Tibial nerve (tissue), 4 donors: ENCODE measurements around the gene MTUS2. TPM values are rescaled to one million over a fixed set of nuclear protein-coding genes. Genes with fewer than 3 reads are reported as not detected.

Experiments
- DNase-seq, 2 donors: peaks; one replicate each; pipeline ENCODE4 v3.0.0-alpha.2; 2019; ENCODE audit warnings: low spot score in 2 of 2
- H3K27ac ChIP-seq, 4 donors: fragments of 200-600 bp; sonication (generic) in 3 of 4; one replicate each; pipeline ENCODE4 v1.5.1; 2017 to 2019; ENCODE audit warnings: mild to moderate bottlenecking in 1 of 4
- H3K27me3 ChIP-seq, 2 donors: fragments of 200-600 bp; sonication (generic) in 1 of 2; one replicate each; pipeline versions ENCODE4 v1.5.1 to v1.6.0; 2017 to 2019
- H3K36me3 ChIP-seq, 3 donors: fragments of 200-600 bp; sonication (generic); one replicate each; pipeline ENCODE4 v1.5.1; 2018 to 2019
- H3K4me1 ChIP-seq, 4 donors: fragments of 200-600 bp; sonication (generic) in 3 of 4; one replicate each; pipeline ENCODE4 v1.5.1; 2017 to 2019
- H3K4me3 ChIP-seq, 4 donors: fragments of 200-600 bp; sonication (generic) in 3 of 4; one replicate each; pipeline ENCODE4 v1.5.1; 2017 to 2019; ENCODE audit warnings: mild to moderate bottlenecking in 1 of 4, moderate library complexity in 1 of 4
- H3K9me3 ChIP-seq, 4 donors: fragments of 200-600 bp; sonication (generic) in 3 of 4; one replicate each; pipeline ENCODE4 v1.5.1; 2017 to 2019
- EP300 ChIP-seq, 2 donors: sonication (generic); formaldehyde crosslinking; IDR thresholded peaks; one replicate each; pipeline ENCODE4 v1.6.1; 2017; ENCODE audit warnings: antibody characterized with exemption in 2 of 2, mild to moderate bottlenecking in 1 of 2
- POLR2A ChIP-seq, 2 donors: fragments of 450-650 bp; IDR thresholded peaks; one replicate each; pipeline ENCODE4 v1.6.1; 2017; ENCODE audit warnings: antibody characterized with exemption in 2 of 2, mild to moderate bottlenecking in 2 of 2, moderate library complexity in 2 of 2
- WGBS, 2 donors: methylation state at CpG; one replicate each; pipeline ENCODE4 v1.1.5; 2018; 5-methylcytosine and 5-hydroxymethylcytosine counted together
- total RNA-seq, 4 donors: library from RNA; depleted of rRNA; stranded (reverse); fragments of >200 nt; gene quantifications; one replicate each; pipeline ENCODE4 v1.1.0, GENCODE V29; 2016
- TF ChIP-seq, protein P1 (sequence below), 5 experiments: fragments of 200-600 bp in 3 of 5; fragments of 450-650 bp in 2 of 5; sonication (generic) in 3 of 5; IDR thresholded peaks; one replicate each; pipeline ENCODE4 v1.5.1; 2016 to 2019; ENCODE audit warnings: antibody characterized with exemption in 5 of 5, mild to moderate bottlenecking in 3 of 5, moderate library complexity in 2 of 5

MTUS2 gene
- total RNA-seq, 4 donors from 2014 or later, result 0.20 TPM; not detected in 3

DNA sequence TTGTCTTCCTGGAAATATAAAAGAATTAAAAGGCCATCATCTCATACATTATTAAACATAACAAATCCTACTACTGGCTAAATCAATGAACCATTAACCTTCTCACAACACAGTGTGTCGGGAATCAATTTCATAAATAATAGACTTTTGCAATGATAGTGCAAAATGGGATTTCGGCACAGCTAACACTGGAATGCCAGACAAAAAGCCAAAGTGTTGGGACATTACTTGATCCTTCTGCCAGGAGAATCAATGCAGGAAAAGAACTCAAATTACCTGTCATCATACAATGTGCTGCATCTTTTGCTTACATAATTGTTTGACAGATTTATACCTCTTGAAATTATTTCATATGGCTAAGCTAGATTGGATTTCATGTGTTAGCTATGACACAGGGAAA, 334.3 kb downstream of the MTUS2 start:
- Histone ChIP-seq H3K4me1 (no peaks in the 10 kb centered on the region), H3K4me3 (no peak overlapping the region), H3K27ac (no peak overlapping the region), H3K36me3 (no peaks in the 10 kb centered on the region), H3K9me3 (peaks cover 0 to 5% (median 0%) of the 10 kb centered on the region in 4 donors), H3K27me3 (no peaks in the 10 kb centered on the region)
- 83 to 88% methylated on average over 2 of the region's 2 CpGs for WGBS, 2 donors
- DNase-seq, result no peak
- TF ChIP-seq POLR2A (IDR thresholded peaks at IDR 0.05), result no peak
- TF ChIP-seq EP300 (IDR thresholded peaks at IDR 0.05), result no peak
- TF ChIP-seq, protein P1, sequence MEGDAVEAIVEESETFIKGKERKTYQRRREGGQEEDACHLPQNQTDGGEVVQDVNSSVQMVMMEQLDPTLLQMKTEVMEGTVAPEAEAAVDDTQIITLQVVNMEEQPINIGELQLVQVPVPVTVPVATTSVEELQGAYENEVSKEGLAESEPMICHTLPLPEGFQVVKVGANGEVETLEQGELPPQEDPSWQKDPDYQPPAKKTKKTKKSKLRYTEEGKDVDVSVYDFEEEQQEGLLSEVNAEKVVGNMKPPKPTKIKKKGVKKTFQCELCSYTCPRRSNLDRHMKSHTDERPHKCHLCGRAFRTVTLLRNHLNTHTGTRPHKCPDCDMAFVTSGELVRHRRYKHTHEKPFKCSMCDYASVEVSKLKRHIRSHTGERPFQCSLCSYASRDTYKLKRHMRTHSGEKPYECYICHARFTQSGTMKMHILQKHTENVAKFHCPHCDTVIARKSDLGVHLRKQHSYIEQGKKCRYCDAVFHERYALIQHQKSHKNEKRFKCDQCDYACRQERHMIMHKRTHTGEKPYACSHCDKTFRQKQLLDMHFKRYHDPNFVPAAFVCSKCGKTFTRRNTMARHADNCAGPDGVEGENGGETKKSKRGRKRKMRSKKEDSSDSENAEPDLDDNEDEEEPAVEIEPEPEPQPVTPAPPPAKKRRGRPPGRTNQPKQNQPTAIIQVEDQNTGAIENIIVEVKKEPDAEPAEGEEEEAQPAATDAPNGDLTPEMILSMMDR (IDR thresholded peaks at IDR 0.05), result no peak

DNA sequence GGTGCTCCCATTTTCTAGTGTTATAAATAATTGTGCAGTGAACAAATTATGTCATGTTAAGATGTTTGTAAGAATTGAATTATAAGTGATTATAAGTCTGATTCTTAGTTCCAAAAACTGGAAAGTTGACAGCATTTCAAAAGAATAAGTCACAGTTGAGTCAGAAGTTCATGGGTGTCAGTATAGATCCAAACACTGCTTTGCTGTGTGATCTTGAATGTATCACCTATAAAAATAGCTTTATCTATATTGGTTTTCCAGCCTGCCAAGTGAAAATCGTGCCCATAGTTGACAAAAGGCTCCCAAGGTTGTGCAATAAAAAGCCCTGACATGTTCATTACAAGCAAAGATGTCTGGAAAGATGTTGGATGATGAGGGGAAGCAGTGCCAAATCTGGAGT, 336.0 kb downstream of the MTUS2 start:
- Histone ChIP-seq H3K4me1 (no peaks in the 10 kb centered on the region), H3K27ac (no peak overlapping the region), H3K36me3 (no peaks in the 10 kb centered on the region), H3K4me3 (no peak overlapping the region), H3K27me3 (no peaks in the 10 kb centered on the region), H3K9me3 (peaks cover 0 to 5% (median 0%) of the 10 kb centered on the region in 4 donors)
- TF ChIP-seq, protein P1 (IDR thresholded peaks at IDR 0.05), result no peak
- no peak for TF ChIP-seq POLR2A (IDR thresholded peaks at IDR 0.05)
- no peak for TF ChIP-seq EP300 (IDR thresholded peaks at IDR 0.05)
- 24 to 48% methylated on average over 1 of the region's 1 CpG for WGBS, 2 donors
- no peak for DNase-seq

DNA sequence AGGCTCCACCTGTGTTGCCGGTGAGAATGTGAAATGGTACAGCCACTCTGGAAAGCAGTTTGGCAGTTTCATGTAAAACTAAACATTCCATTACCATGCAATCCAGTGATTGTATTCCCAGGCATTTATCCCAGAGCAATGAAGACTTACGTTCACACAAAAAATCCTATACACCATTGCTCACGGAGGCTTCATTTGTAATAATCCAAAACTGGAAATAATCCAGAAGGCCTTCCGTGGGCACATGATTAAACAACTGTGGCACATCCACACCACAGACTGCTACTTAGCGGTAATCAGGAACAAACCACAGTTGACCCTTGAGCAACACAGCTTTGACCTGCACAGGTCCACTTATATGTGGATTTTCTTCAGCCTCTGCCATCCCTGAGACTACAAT, 339.7 kb downstream of the MTUS2 start:
- Histone ChIP-seq H3K4me3 (no peak overlapping the region), H3K36me3 (no peaks in the 10 kb centered on the region), H3K27me3 (no peaks in the 10 kb centered on the region), H3K27ac (no peak overlapping the region), H3K9me3 (no peaks in the 10 kb centered on the region), H3K4me1 (no peaks in the 10 kb centered on the region)
- TF ChIP-seq POLR2A (IDR thresholded peaks at IDR 0.05) (no peak), EP300 (IDR thresholded peaks at IDR 0.05) (no peak)
- TF ChIP-seq, protein P1 (IDR thresholded peaks at IDR 0.05), result no peak
- DNase-seq, result no peak
- WGBS, 2 donors, result 77 to 89% methylated on average over 5 of the region's 5 CpGs

DNA sequence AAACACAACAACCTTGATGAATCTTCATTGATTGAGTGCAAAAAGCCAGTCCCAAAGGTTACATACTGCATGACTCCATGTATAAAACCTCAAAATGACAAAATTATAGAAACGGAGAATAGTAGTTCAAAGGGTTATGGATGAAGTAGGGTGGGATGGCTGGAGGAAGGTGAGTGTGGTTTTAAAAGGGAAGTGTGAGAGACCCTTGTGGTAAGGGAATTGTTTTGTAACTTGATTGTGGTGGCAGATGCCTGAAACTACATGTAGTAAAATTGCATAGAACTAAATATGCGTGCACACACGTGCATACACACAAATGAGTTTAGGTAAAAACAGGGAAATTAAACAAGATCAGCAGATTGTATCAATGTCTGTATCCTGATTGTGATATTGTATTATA, 340.7 kb downstream of the MTUS2 start:
- no peak overlapping the region for H3K27ac ChIP-seq
- no peaks in the 10 kb centered on the region for H3K9me3 ChIP-seq
- no peaks in the 10 kb centered on the region for H3K4me1 ChIP-seq
- DNase-seq, result no peak
- WGBS, 2 donors, result 78 to 80% methylated on average over 3 of the region's 3 CpGs
- no peaks in the 10 kb centered on the region for H3K36me3 ChIP-seq
- no peak overlapping the region for H3K4me3 ChIP-seq
- TF ChIP-seq EP300 (IDR thresholded peaks at IDR 0.05) (no peak), POLR2A (IDR thresholded peaks at IDR 0.05) (no peak)
- TF ChIP-seq, protein P1 (IDR thresholded peaks at IDR 0.05), result no peak
- no peaks in the 10 kb centered on the region for H3K27me3 ChIP-seq

DNA sequence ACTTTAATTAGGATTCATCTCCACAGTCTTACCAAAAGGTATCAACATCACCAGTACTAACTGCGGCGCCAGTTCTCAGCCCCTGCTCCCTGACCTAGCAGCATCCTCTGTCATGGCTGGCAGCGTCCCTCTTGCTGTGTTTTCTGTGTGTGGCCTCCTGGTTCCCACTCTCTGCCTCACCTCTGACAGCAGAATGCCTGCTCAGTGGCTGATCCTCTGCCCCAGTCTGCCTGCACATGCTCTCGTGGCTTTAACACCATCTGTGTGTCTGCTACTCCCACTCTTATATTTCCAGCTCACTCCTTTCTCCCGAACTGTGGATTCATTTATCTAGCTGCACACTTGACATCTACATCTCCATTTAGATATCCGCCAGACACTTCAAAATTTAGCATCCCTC, 341.5 kb downstream of the MTUS2 start:
- Histone ChIP-seq H3K27ac (no peak overlapping the region), H3K36me3 (no peaks in the 10 kb centered on the region), H3K4me1 (no peaks in the 10 kb centered on the region), H3K27me3 (no peaks in the 10 kb centered on the region), H3K9me3 (no peaks in the 10 kb centered on the region), H3K4me3 (no peak overlapping the region)
- no peak for DNase-seq
- TF ChIP-seq EP300 (IDR thresholded peaks at IDR 0.05) (no peak), POLR2A (IDR thresholded peaks at IDR 0.05) (no peak)
- TF ChIP-seq, protein P1 (IDR thresholded peaks at IDR 0.05), result no peak
- WGBS, 2 donors, result 46 to 48% methylated on average over 6 of the region's 6 CpGs
